Naive thymus-derived CD8-positive, alpha-beta T cell (primary cell): ENCODE results near the gene ACACB. TPM values are rescaled to one million over a fixed set of nuclear protein-coding genes. Genes with fewer than 3 reads are reported as not detected.

ENCODE experiments used
- ATAC-seq, 2 donors: fragments of 150-1000 bp; cut with Tn5 transposase in 1 of 2; sonication (Bioruptor Pico), chemical (Tn5 transposase) in 1 of 2; 1 replicate in 1 of 2; 2 replicates in 1 of 2; pipeline ENCODE4 v1.10.0; 2021; ENCODE audit warnings: mild to moderate bottlenecking in 2 of 2, moderate library complexity in 2 of 2
- POLR2A ChIA-PET: fragments of 350-600 bp; sonication (Branson Sonifier 250); formaldehyde crosslinking; loops from one replicate; lab custom pipeline; 2021; ENCODE audit warnings: antibody characterized with exemption; lab: Charles Lee
- DNase-seq, 10 donors: peaks; one replicate each; pipeline versions ENCODE4 v3.0.0 to v3.0.0-alpha.2; 2020 to 2022
- H3K27ac Mint-ChIP-seq, 10 donors: one replicate each; pipeline ENCODE4 v1.8.0; 2020 to 2022; ENCODE audit warnings: mild to moderate bottlenecking in 10 of 10, mixed read lengths in 10 of 10, moderate library complexity in 4 of 10, inconsistent platforms in 1 of 10
- H3K27me3 Mint-ChIP-seq, 5 donors: one replicate each; pipeline ENCODE4 v1.8.0; 2021 to 2022; ENCODE audit warnings: mixed read lengths in 5 of 5
- H3K36me3 Mint-ChIP-seq, 3 donors: one replicate each; pipeline ENCODE4 v1.8.0; 2020 to 2022; ENCODE audit warnings: mixed read lengths in 3 of 3, mild to moderate bottlenecking in 2 of 3, inconsistent platforms in 1 of 3
- H3K4me1 Mint-ChIP-seq, 4 donors: one replicate each; pipeline ENCODE4 v1.8.0; 2021 to 2022; ENCODE audit warnings: mixed read lengths in 4 of 4
- H3K4me3 Mint-ChIP-seq, 10 donors: one replicate each; pipeline ENCODE4 v1.8.0; 2020 to 2022; ENCODE audit warnings: mild to moderate bottlenecking in 10 of 10, mixed read lengths in 10 of 10, moderate library complexity in 6 of 10, inconsistent platforms in 1 of 10
- H3K9me3 Mint-ChIP-seq, 9 donors: one replicate each; pipeline ENCODE4 v1.8.0; 2020 to 2022; ENCODE audit warnings: mixed read lengths in 9 of 9, mild to moderate bottlenecking in 3 of 9, inconsistent platforms in 1 of 9, moderate library complexity in 1 of 9
- polyA plus RNA-seq, 3 donors: library from polyadenylated mRNA; unstranded; fragments of 300-500 nt; fragmentation: Illumina TruSeq; gene quantifications; one replicate each; pipeline ENCODE4 v1.2.3, GENCODE V29; 2021
- total RNA-seq, 8 experiments: library from RNA in 2 of 8; stranded (reverse) in 2 of 8; gene quantifications; one replicate each; pipeline ENCODE4 v1.2.3 and lab custom pipeline; 2021 to 2026

ACACB gene
- total and polyA plus RNA-seq, 5 experiments from 2014 or later = 1.1 to 43.3 (median 3.9) TPM

- Mint-ChIP-seq H3K4me1 (peaks cover 9 to 22% (median 13%) of the 10 kb centered on the region in 4 donors), H3K27me3 (peaks cover 43 to 71% (median 60%) of the 10 kb centered on the region in 5 donors), H3K27ac (peak overlapping the region in 1 of 10 donors; percentile 85), H3K36me3 (no peaks in the 10 kb centered on the region), H3K4me3 (peak overlapping the region; percentile 65 to 90 (median 78)), H3K9me3 (peaks cover 0 to 2% (median 0%) of the 10 kb centered on the region in 9 donors)
- no peak for DNase-seq
- POLR2A ChIA-PET = no interaction called here
- peak; percentile 35 to 62 for ATAC-seq
These were observed 194.1 kb downstream of the ACACB start for GRCh38 chr12:109310247-109311125.

Other genes starting within 250 kb of the ACACB start
- not detected for gene DAO, start 236.5 kb upstream of the ACACB start, total RNA-seq
- not detected for gene DAO, start 236.5 kb upstream of the ACACB start, polyA plus RNA-seq
- gene SVOP, start 95.5 kb upstream of the ACACB start, total RNA-seq = not detected
- not detected for gene SVOP, start 95.5 kb upstream of the ACACB start, polyA plus RNA-seq
- gene USP30, start 64.0 kb upstream of the ACACB start, total RNA-seq = 10 to 100 TPM in 1 of 2 experiments, 1 to 10 TPM in 1; 9.8 to 12.1 TPM
- 10 to 100 TPM in 2 of 3 donors, 1 to 10 TPM in 1; 9.8 to 11.5 (median 10.2) TPM for gene USP30, start 64.0 kb upstream of the ACACB start, polyA plus RNA-seq
- gene ALKBH2, start 23.1 kb upstream of the ACACB start, total RNA-seq = 10 to 100 TPM; 20.8 to 23.2 TPM
- 10 to 100 TPM; 11.5 to 22.5 (median 19.1) TPM for gene ALKBH2, start 23.1 kb upstream of the ACACB start, polyA plus RNA-seq
- 10 to 100 TPM; 13.6 to 15.0 TPM for gene UNG, start 19.0 kb upstream of the ACACB start, total RNA-seq
- 10 to 100 TPM; 21.0 to 26.8 (median 24.0) TPM for gene UNG, start 19.0 kb upstream of the ACACB start, polyA plus RNA-seq
- not detected for gene FOXN4, start 192.7 kb downstream of the ACACB start, total RNA-seq
- under 1 TPM in 1 of 3 donors, not detected in 2; 0.29 TPM for gene FOXN4, start 192.7 kb downstream of the ACACB start, polyA plus RNA-seq
- gene MYO1H, start 231.3 kb downstream of the ACACB start, total RNA-seq = not detected
- not detected for gene MYO1H, start 231.3 kb downstream of the ACACB start, polyA plus RNA-seq